GM12891 (cell line): ENCODE results near the gene PCDHGA7.
"Not testable (repeated sequence)": the region's sequence is repeated elsewhere in the genome, so short reads cannot be mapped to it uniquely, and the experiment has no call there.

Experiments used
- POLR2A ChIP-seq: IDR thresholded peaks from 2 replicates; pipeline ENCODE4 v1.6.1; 2011; ENCODE audit warnings: low read depth, low read length, control low read depth
- POLR2AphosphoS5 ChIP-seq: IDR thresholded peaks from 2 replicates; pipeline ENCODE4 v1.6.1; 2011; ENCODE audit warnings: low read depth, low read length, control low read depth
- TAF1 ChIP-seq: IDR thresholded peaks from 2 replicates; pipeline ENCODE4 v1.6.1; 2011; ENCODE audit warnings: low read depth, low read length, control low read depth

- not testable (repeated sequence) for TF ChIP-seq POLR2A, TAF1, POLR2AphosphoS5
These were observed 25.4 kb downstream of the PCDHGA7 start, which contains the start of gene PCDHGB6 for GRCh38 chr5:141407790-141408505.
